BE2C (cell line): Measurements from ENCODE around the gene NOS3.
A peak's percentile ranks its signal among the peaks of the same experiment; 100 is the strongest.

Experiments
- DNase-seq: peaks from one replicate; pipeline ENCODE4 v3.0.0-alpha.2; 2020
- H3K27me3 ChIP-seq: fragments of 250-450 bp; sonication (Bioruptor Pico); 2 replicates; pipeline ENCODE4 v1.5.1; 2020; ENCODE audit warnings: mild to moderate bottlenecking
- H3K36me3 ChIP-seq: fragments of 250-450 bp; sonication (Bioruptor Pico); 2 replicates; pipeline ENCODE4 v1.5.1; 2020; ENCODE audit warnings: mild to moderate bottlenecking
- H3K4me1 ChIP-seq: fragments of 250-450 bp; sonication (Bioruptor Pico); 2 replicates; pipeline ENCODE4 v1.5.1; 2020
- H3K4me3 ChIP-seq: 2 replicates; pipeline ENCODE4 v1.5.1; 2011; ENCODE audit warnings: low read depth, low read length
- H3K9me3 ChIP-seq: fragments of 250-450 bp; sonication (Bioruptor Pico); 2 replicates; pipeline ENCODE4 v1.5.1; 2020
- TF ChIP-seq, protein P1 (sequence below): IDR thresholded peaks from 2 replicates; pipeline ENCODE4 v1.5.1; 2012; ENCODE audit warnings: mild to moderate bottlenecking, low read depth, low read length

NOS3 gene

GRCh38 chr7:151008143-151008510, 17.3 kb downstream of the NOS3 start:
- H3K27me3 ChIP-seq: no peaks in the 10 kb centered on the region
- TF ChIP-seq, protein P1, sequence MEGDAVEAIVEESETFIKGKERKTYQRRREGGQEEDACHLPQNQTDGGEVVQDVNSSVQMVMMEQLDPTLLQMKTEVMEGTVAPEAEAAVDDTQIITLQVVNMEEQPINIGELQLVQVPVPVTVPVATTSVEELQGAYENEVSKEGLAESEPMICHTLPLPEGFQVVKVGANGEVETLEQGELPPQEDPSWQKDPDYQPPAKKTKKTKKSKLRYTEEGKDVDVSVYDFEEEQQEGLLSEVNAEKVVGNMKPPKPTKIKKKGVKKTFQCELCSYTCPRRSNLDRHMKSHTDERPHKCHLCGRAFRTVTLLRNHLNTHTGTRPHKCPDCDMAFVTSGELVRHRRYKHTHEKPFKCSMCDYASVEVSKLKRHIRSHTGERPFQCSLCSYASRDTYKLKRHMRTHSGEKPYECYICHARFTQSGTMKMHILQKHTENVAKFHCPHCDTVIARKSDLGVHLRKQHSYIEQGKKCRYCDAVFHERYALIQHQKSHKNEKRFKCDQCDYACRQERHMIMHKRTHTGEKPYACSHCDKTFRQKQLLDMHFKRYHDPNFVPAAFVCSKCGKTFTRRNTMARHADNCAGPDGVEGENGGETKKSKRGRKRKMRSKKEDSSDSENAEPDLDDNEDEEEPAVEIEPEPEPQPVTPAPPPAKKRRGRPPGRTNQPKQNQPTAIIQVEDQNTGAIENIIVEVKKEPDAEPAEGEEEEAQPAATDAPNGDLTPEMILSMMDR: no peak
- no peak for DNase-seq
- no peak overlapping the region for H3K4me3 ChIP-seq
- H3K9me3 ChIP-seq: no peaks in the 10 kb centered on the region
- peaks cover 11% of the 10 kb centered on the region for H3K4me1 ChIP-seq
- no peaks in the 10 kb centered on the region for H3K36me3 ChIP-seq

GRCh38 chr7:151008511-151009323, 17.9 kb downstream of the NOS3 start:
- no peaks in the 10 kb centered on the region for H3K9me3 ChIP-seq
- peak; percentile 49 for DNase-seq
- H3K4me1 ChIP-seq: peaks cover 11% of the 10 kb centered on the region
- TF ChIP-seq, protein P1: peak; percentile 36
- no peaks in the 10 kb centered on the region for H3K36me3 ChIP-seq
- H3K27me3 ChIP-seq: no peaks in the 10 kb centered on the region
- no peak overlapping the region for H3K4me3 ChIP-seq

- peaks cover 14% of the 10 kb centered on the region for H3K4me1 ChIP-seq
- DNase-seq: no peak
These were observed 18.7 kb downstream of the NOS3 start for GRCh38 chr7:151009327-151010036.

GRCh38 chr7:151010037-151010306, 19.2 kb downstream of the NOS3 start:
- H3K36me3 ChIP-seq: no peaks in the 10 kb centered on the region
- TF ChIP-seq, protein P1: no peak
- no peak overlapping the region for H3K4me3 ChIP-seq
- no peaks in the 10 kb centered on the region for H3K27me3 ChIP-seq
- no peak for DNase-seq
- peaks cover 14% of the 10 kb centered on the region for H3K4me1 ChIP-seq
- no peaks in the 10 kb centered on the region for H3K9me3 ChIP-seq

More at GRCh38 chr7:151009327-151010036, 18.7 kb downstream of the NOS3 start:
- H3K9me3 ChIP-seq: no peaks in the 10 kb centered on the region
- H3K27me3 ChIP-seq: no peaks in the 10 kb centered on the region
- H3K36me3 ChIP-seq: no peaks in the 10 kb centered on the region
- TF ChIP-seq, protein P1: no peak
- H3K4me3 ChIP-seq: no peak overlapping the region

DNA sequence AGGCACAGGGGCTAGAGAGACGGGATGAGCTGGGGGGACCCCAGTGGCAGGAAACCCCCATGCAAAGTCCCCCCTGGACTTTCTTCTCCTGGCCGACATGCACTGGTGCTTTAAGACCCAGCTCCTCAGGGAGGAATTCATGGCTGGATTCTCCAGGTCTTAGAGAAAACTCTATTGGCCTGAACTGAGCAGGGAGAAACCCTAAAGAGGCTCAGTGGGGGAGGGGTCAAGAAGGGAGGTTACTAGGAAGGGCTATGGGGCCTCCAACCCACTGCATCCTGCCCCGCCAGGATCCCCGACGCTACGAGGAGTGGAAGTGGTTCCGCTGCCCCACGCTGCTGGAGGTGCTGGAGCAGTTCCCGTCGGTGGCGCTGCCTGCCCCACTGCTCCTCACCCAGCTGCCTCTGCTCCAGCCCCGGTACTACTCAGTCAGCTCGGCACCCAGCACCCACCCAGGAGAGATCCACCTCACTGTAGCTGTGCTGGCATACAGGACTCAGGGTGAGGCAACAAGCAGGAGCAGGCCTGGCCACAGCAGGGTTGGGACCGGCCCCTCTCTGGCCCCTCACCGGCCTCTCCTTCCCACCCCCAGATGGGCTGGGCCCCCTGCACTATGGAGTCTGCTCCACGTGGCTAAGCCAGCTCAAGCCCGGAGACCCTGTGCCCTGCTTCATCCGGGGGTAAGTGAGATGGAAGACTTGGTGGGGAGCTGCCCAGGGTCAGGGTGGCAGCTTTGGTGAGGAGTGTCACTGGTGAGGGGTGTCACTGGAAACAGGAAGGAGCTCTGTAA, 19.7 kb downstream of the NOS3 start:
- Histone ChIP-seq H3K4me1 (peaks cover 14% of the 10 kb centered on the region), H3K4me3 (no peak overlapping the region), H3K9me3 (no peaks in the 10 kb centered on the region), H3K36me3 (no peaks in the 10 kb centered on the region), H3K27me3 (no peaks in the 10 kb centered on the region)
- DNase-seq: no peak
- TF ChIP-seq, protein P1: no peak
